SU-DHL-6 (cell line): ENCODE measurements around the gene CERK.

Experiments
- H2AFZ ChIP-seq: fragments of 200-600 bp; sonication (generic); 2 replicates; pipeline ENCODE4 v1.6.1; 2014; ENCODE audit warnings: low read depth, mild to moderate bottlenecking, moderate library complexity, mixed read lengths, antibody characterized with exemption, low read length; ENCODE audit not compliant: severe bottlenecking
- H3F3A ChIP-seq: fragments of 200-600 bp; shearing (Covaris generic); 2 replicates; pipeline ENCODE4 v1.6.0; 2016; ENCODE audit warnings: antibody characterized with exemption, mild to moderate bottlenecking; ENCODE audit not compliant: insufficient read depth
- H3K27ac ChIP-seq: fragments of 200-600 bp; sonication (generic); 2 replicates; pipeline ENCODE4 v1.5.1; 2016; ENCODE audit warnings: low read depth, mild to moderate bottlenecking, low read length, moderate library complexity, mixed read lengths
- H3K27me3 ChIP-seq: fragments of 200-600 bp; sonication (generic), shearing (Covaris generic); 2 replicates; pipeline ENCODE4 v1.6.0; 2014; ENCODE audit warnings: mild to moderate bottlenecking, low read length
- H3K36me3 ChIP-seq: fragments of 200-600 bp; sonication (generic); 2 replicates; pipeline ENCODE4 v1.6.1; 2014; ENCODE audit warnings: mild to moderate bottlenecking, low read length, mixed read lengths
- H3K4me2 ChIP-seq: fragments of 300-600, 200-600 bp; shearing (Covaris generic), sonication (generic); 2 replicates; pipeline ENCODE4 v1.6.0; 2014; ENCODE audit warnings: low read length, low read depth, mild to moderate bottlenecking; ENCODE audit not compliant: poor library complexity, severe bottlenecking
- H3K4me3 ChIP-seq: fragments of 200-600 bp; sonication (generic); 2 replicates; pipeline ENCODE4 v1.5.1; 2014; ENCODE audit warnings: antibody characterized with exemption, low read length, mild to moderate bottlenecking, mixed read lengths; ENCODE audit not compliant: insufficient read depth, poor library complexity, severe bottlenecking
- H3K79me2 ChIP-seq: fragments of 200-600 bp; sonication (generic); 2 replicates; pipeline ENCODE4 v1.6.1; 2014; ENCODE audit warnings: mild to moderate bottlenecking, low read length, moderate library complexity; ENCODE audit not compliant: insufficient read depth
- H3K9ac ChIP-seq: fragments of 200-600 bp; sonication (generic); 2 replicates; pipeline ENCODE4 v1.7.0; 2014; ENCODE audit warnings: mild to moderate bottlenecking, low read length
- H3K9me2 ChIP-seq: fragments of 200-600 bp; sonication (generic); replicated peaks from 2 replicates; pipeline ENCODE4 v1.6.1; 2014; ENCODE audit warnings: low read length; ENCODE audit not compliant: insufficient read depth
- H3K9me3 ChIP-seq: fragments of 200-600 bp; sonication (generic); 2 replicates; pipeline ENCODE4 v1.6.1; 2014; ENCODE audit warnings: low read length, mixed read lengths; ENCODE audit not compliant: insufficient read depth
- H4K20me1 ChIP-seq: fragments of 200-600 bp; sonication (generic); 2 replicates; pipeline ENCODE4 v1.6.1; 2014; ENCODE audit warnings: low read depth, mild to moderate bottlenecking, antibody characterized with exemption, low read length, moderate library complexity, mixed read lengths
- CTCF ChIP-seq: fragments of 200-600 bp; sonication (generic); IDR thresholded peaks from one replicate; pipeline ENCODE4 v1.5.1; 2017; ENCODE audit warnings: antibody characterized with exemption, mild to moderate bottlenecking, low read length, moderate library complexity; ENCODE audit not compliant: insufficient read depth, poor library complexity, severe bottlenecking
- EZH2phosphoT487 ChIP-seq: fragments of 200-600 bp; sonication (generic), shearing (Covaris generic); conservative IDR thresholded peaks from 2 replicates; pipeline ENCODE4 v1.6.1; 2018; ENCODE audit warnings: mild to moderate bottlenecking, antibody characterized with exemption, low read length, moderate library complexity, mixed read lengths

The CERK gene

DNA sequence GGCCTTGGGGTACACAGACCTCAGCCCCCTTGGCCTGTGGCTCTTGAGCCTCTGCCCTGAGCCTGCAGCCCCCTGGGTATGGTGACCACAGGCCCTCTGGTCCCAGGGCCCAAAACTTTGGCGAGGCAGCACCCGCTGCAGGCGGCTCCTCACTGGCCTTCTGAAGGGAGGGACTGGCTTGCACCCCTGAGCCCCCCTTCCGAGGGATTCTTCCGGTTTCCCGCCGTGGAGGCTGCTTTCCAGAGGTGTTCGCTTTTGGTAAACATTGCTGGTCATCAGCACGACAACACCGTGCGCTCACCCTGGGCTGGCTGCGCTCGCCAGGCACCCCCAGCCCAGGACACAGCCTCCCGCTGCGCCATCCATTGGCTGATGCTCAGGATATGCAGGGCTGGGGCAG is 75.8 kb downstream of the CERK start:
- Histone ChIP-seq H4K20me1 (no peaks in the 10 kb centered on the region), H3K9ac (no peak overlapping the region), H3K36me3 (no peaks in the 10 kb centered on the region), H3F3A (no peaks in the 10 kb centered on the region), H2AFZ (no peak overlapping the region), H3K27ac (no peak overlapping the region), H3K4me2 (no peak overlapping the region), H3K79me2 (no peaks in the 10 kb centered on the region), H3K27me3 (no peaks in the 10 kb centered on the region), H3K9me2 (no peaks in the 10 kb centered on the region), H3K9me3 (no peaks in the 10 kb centered on the region), H3K4me3 (no peak overlapping the region)
- TF ChIP-seq CTCF = no peak
- TF ChIP-seq EZH2phosphoT487 = no peak

DNA sequence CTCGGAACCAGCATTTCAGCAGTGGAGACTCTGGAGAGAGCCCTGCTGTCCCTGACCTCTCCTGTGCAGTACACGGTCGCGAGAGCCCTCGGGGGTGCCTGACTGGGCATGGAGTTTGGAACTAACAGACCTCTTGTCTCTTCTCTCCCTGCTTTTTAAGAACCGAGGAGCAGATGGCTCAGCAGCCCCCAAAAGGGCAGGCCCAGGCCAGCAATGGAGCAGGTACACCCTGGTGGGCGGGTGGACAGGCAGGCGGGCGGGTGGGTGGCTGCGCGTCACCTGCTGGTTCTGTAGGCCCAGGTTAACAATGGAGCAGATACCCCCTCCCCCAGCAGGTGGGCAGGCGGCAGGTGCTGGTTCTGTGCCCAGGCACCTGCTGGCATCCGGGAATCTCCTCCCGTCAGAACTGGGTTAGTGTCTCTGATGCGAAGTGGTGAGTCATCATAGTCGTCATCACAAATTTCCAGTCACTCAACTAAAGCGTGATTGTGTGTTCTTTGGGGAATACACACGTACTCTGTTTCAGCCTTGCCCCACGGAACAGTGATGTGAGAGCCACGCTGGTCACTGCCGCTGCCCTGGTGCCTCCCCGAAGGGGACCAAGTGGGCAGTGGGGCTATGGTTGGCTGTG is 76.7 kb downstream of the CERK start:
- no peak for TF ChIP-seq CTCF
- TF ChIP-seq EZH2phosphoT487 = no peak

DNA sequence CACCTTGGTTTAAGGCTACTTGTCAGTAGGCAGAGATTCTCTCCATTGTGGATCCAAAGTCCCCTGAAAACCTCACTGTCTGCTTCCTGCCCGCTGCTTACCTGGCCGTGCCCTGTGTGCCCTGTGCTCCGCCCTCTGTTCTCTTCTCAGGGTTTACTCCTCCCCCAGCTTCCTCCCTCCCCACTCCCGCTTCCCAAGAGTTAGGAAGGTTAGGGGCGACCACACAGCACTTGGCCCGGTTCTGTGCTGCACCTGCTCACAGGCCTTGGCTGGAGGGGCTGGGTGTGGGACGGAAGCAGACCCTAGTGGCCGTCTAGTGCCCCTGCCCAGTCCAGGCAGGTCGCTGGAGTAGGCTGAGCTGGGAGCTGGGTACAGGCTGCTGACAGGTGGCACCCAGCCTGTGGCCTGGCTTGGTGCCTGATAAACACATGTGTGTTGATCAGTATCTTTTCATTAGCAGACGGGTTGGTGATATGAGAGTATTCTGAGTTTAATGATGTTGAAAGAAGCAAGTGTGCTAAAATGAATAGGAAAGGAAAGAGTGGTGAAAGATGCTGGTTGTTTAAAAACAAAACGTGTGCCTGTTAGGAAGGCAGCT is 77.3 kb downstream of the CERK start:
- no peaks in the 10 kb centered on the region for H3K79me2 ChIP-seq
- H3K9ac ChIP-seq = no peak overlapping the region
- no peaks in the 10 kb centered on the region for H4K20me1 ChIP-seq
- no peak overlapping the region for H3K4me2 ChIP-seq
- no peaks in the 10 kb centered on the region for H3K36me3 ChIP-seq
- no peaks in the 10 kb centered on the region for H3K9me2 ChIP-seq
- H2AFZ ChIP-seq = no peak overlapping the region
- H3K27me3 ChIP-seq = no peaks in the 10 kb centered on the region
- TF ChIP-seq EZH2phosphoT487 (no peak), CTCF (no peak)
- no peak overlapping the region for H3K4me3 ChIP-seq
- H3K9me3 ChIP-seq = no peaks in the 10 kb centered on the region
- no peak overlapping the region for H3K27ac ChIP-seq
- H3F3A ChIP-seq = no peaks in the 10 kb centered on the region

More for the DNA sequence above, 76.7 kb downstream of the CERK start:
- no peaks in the 10 kb centered on the region for H3F3A ChIP-seq
- H3K27me3 ChIP-seq = no peaks in the 10 kb centered on the region
- H3K4me2 ChIP-seq = no peak overlapping the region
- H4K20me1 ChIP-seq = no peaks in the 10 kb centered on the region
- no peaks in the 10 kb centered on the region for H3K79me2 ChIP-seq
- H3K9me2 ChIP-seq = no peaks in the 10 kb centered on the region
- H3K9me3 ChIP-seq = no peaks in the 10 kb centered on the region
- no peak overlapping the region for H2AFZ ChIP-seq
- H3K4me3 ChIP-seq = no peak overlapping the region
- H3K36me3 ChIP-seq = no peaks in the 10 kb centered on the region
- H3K27ac ChIP-seq = no peak overlapping the region
- H3K9ac ChIP-seq = no peak overlapping the region
